Fibroblast of lung (primary cell): ENCODE data around the gene PAN2. TPM values are rescaled to one million over a fixed set of nuclear protein-coding genes. Genes with fewer than 3 reads are reported as not detected.

ENCODE experiments used
- DNase-seq, 2 donors: peaks; one replicate each; pipeline versions ENCODE4 v3.0.0 to v3.0.0-alpha.2; 2010; ENCODE audit warnings: low read depth in 2 of 2
- H2AFZ ChIP-seq: 2 replicates; pipeline ENCODE4 v1.5.1; 2012; ENCODE audit warnings: low read length, control low read depth, inconsistent platforms
- H3K27ac ChIP-seq: 2 replicates; pipeline ENCODE4 v1.5.1; 2011; ENCODE audit warnings: low read length, control low read depth; ENCODE audit not compliant: insufficient read depth
- H3K27me3 ChIP-seq: 2 replicates; pipeline ENCODE4 v1.5.1; 2011; ENCODE audit warnings: mild to moderate bottlenecking, low read length; ENCODE audit not compliant: control insufficient read depth, insufficient read depth
- H3K36me3 ChIP-seq: 2 replicates; pipeline ENCODE4 v1.5.1; 2011; ENCODE audit warnings: low read length; ENCODE audit not compliant: control insufficient read depth, insufficient read depth
- H3K4me1 ChIP-seq: 2 replicates; pipeline ENCODE4 v1.5.1; 2011; ENCODE audit warnings: low read length; ENCODE audit not compliant: control insufficient read depth, insufficient read depth; ENCODE audit errors: extremely low read depth
- H3K4me2 ChIP-seq: 2 replicates; pipeline ENCODE4 v1.5.1; 2011; ENCODE audit warnings: low read length, control low read depth; ENCODE audit not compliant: insufficient read depth; ENCODE audit errors: extremely low read depth
- H3K4me3 ChIP-seq, 4 experiments: fragments of 200-600 bp in 1 of 4; sonication (generic) in 1 of 4; replicated peaks in 1 of 4; 2 replicates each; pipeline ENCODE4 v1.5.1; 2011 to 2016; ENCODE audit warnings: low read length in 4 of 4, low read depth in 3 of 4, mild to moderate bottlenecking in 3 of 4, control low read depth in 2 of 4, inconsistent platforms in 1 of 4, mixed read lengths in 1 of 4; ENCODE audit not compliant: insufficient read depth in 1 of 4; ENCODE audit errors: control extremely low read depth in 1 of 4
- H3K79me2 ChIP-seq: 2 replicates; pipeline ENCODE4 v1.5.1; 2012; ENCODE audit warnings: mild to moderate bottlenecking, low read length, inconsistent platforms; ENCODE audit not compliant: control insufficient read depth, insufficient read depth
- H3K9ac ChIP-seq: 2 replicates; pipeline ENCODE4 v1.5.1; 2011; ENCODE audit warnings: mild to moderate bottlenecking, low read length, control low read depth; ENCODE audit not compliant: insufficient read depth
- H3K9me3 ChIP-seq: 2 replicates; pipeline ENCODE4 v1.5.1; 2012; ENCODE audit warnings: low read depth, low read length; ENCODE audit not compliant: control insufficient read depth, insufficient read depth
- H4K20me1 ChIP-seq: 2 replicates; pipeline ENCODE4 v1.5.1; 2011; ENCODE audit warnings: low read length; ENCODE audit not compliant: control insufficient read depth, insufficient read depth; ENCODE audit errors: extremely low read depth
- CTCF ChIP-seq, 2 donors: IDR thresholded peaks in 1 of 2; conservative IDR thresholded peaks in 1 of 2; 1 replicate in 1 of 2; 2 replicates in 1 of 2; pipeline ENCODE4 v1.5.1; 2011 to 2012; ENCODE audit warnings: low read length in 2 of 2, control low read depth in 1 of 2, inconsistent platforms in 1 of 2, low read depth in 1 of 2, mild to moderate bottlenecking in 1 of 2
- EZH2 ChIP-seq: IDR thresholded peaks from 2 replicates; pipeline ENCODE4 v1.5.1; 2012; ENCODE audit warnings: low read length, control low read depth, mild to moderate bottlenecking; ENCODE audit errors: missing control alignments
- polyA plus RNA-seq, 2 donors: library from polyadenylated mRNA; depleted of rRNA in 1 of 2; stranded (reverse) in 1 of 2; unstranded in 1 of 2; fragments of >200 nt; gene quantifications; 2 replicates each; pipeline ENCODE4 v1.2.1, GENCODE V29; 2011 to 2012; ENCODE audit warnings: missing spikeins in 1 of 2
- total RNA-seq: library from RNA; depleted of rRNA; stranded (reverse); fragments of >200 nt; gene quantifications from 2 replicates; pipeline ENCODE4 v1.2.1, GENCODE V29; 2014

Gene PAN2
- total and polyA plus RNA-seq, 2 donors (not counting 1 experiment from before 2014, with no cell fraction given) = 17.3 to 25.9 TPM

GRCh38 chr12:56271031-56271430, 62.8 kb downstream of the PAN2 start:
- peak; percentile 49 to 61 for TF ChIP-seq CTCF (conservative IDR thresholded peaks at IDR 0.05 in 1 of 2, IDR thresholded peaks at IDR 0.05 in 1 of 2; ENCODE audit: low read depth in 1 of 2, low read length in 2 of 2)
- TF ChIP-seq EZH2 = no peak
- DNase-seq = peak; percentile 16 to 31
- H3K36me3 ChIP-seq = peaks cover 19% of the 10 kb centered on the region

GRCh38 chr12:56267443-56268071, 66.2 kb downstream of the PAN2 start:
- H3K9me3 ChIP-seq = no peaks in the 10 kb centered on the region
- TF ChIP-seq CTCF (conservative IDR thresholded peaks at IDR 0.05 in 1 of 2, IDR thresholded peaks at IDR 0.05 in 1 of 2; ENCODE audit: low read depth in 1 of 2, low read length in 2 of 2) = no peak
- TF ChIP-seq EZH2 = no peak
- no peak for DNase-seq
- H2AFZ ChIP-seq = peak overlapping the region; percentile 79
- H3K79me2 ChIP-seq = no peaks in the 10 kb centered on the region
- peak overlapping the region; percentile 40 for H3K9ac ChIP-seq
- H3K36me3 ChIP-seq = peaks cover 6% of the 10 kb centered on the region
- peak overlapping the region; percentile 31 for H3K27ac ChIP-seq
- peaks cover 3% of the 10 kb centered on the region for H3K4me1 ChIP-seq
- peak overlapping the region; percentile 68 to 82 (median 74) for H3K4me3 ChIP-seq
- H3K27me3 ChIP-seq = no peaks in the 10 kb centered on the region
- H4K20me1 ChIP-seq = no peaks in the 10 kb centered on the region
- H3K4me2 ChIP-seq = peak overlapping the region; percentile 83

More at GRCh38 chr12:56271031-56271430, 62.8 kb downstream of the PAN2 start:
- no peak overlapping the region for H3K4me3 ChIP-seq
- H3K27me3 ChIP-seq = no peaks in the 10 kb centered on the region
- no peaks in the 10 kb centered on the region for H4K20me1 ChIP-seq
- no peaks in the 10 kb centered on the region for H3K79me2 ChIP-seq
- no peak overlapping the region for H2AFZ ChIP-seq
- H3K4me2 ChIP-seq = no peak overlapping the region
- no peaks in the 10 kb centered on the region for H3K9me3 ChIP-seq
- no peak overlapping the region for H3K27ac ChIP-seq
- H3K9ac ChIP-seq = no peak overlapping the region
- peaks cover 3% of the 10 kb centered on the region for H3K4me1 ChIP-seq

GRCh38 chr12:56266693-56267442, 66.9 kb downstream of the PAN2 start, which contains the start of gene COQ10A:
COQ10A (plus strand) TSS chr12:56266942; CDS start chr12:56267119, 177 bp downstream.
- Histone ChIP-seq H4K20me1 (no peaks in the 10 kb centered on the region), H3K36me3 (peaks cover 4% of the 10 kb centered on the region), H3K27ac (peak within 1 kb of the TSS; percentile 92), H3K27me3 (no peaks in the 10 kb centered on the region), H2AFZ (peak within 1 kb of the TSS; percentile 89), H3K9ac (peak within 1 kb of the TSS; percentile 81), H3K79me2 (no peaks in the 10 kb centered on the region), H3K4me1 (peaks cover 6% of the 10 kb centered on the region), H3K4me3 (peak within 1 kb of the TSS; percentile 68 to 82 (median 74)), H3K9me3 (no peaks in the 10 kb centered on the region), H3K4me2 (peak within 1 kb of the TSS; percentile 93)
- peak; percentile 80 to 84 for DNase-seq
- TF ChIP-seq EZH2 = no peak
- peak; percentile 56 to 75 for TF ChIP-seq CTCF (conservative IDR thresholded peaks at IDR 0.05 in 1 of 2, IDR thresholded peaks at IDR 0.05 in 1 of 2; ENCODE audit: low read depth in 1 of 2, low read length in 2 of 2)
